DMS53 treated with DMSO at 0.1 percent for 48 hours (cell line): ENCODE measurements around the gene RSRC1.
"Not testable (repeated sequence)": the region's sequence is repeated elsewhere in the genome, so short reads cannot be mapped to it uniquely, and the experiment has no call there.

Source experiments
- DNase-seq: peaks from one replicate; lab custom pipeline; 2025; ENCODE audit not compliant: unreplicated experiment; lab: John Stamatoyannopoulos, UW

RSRC1 gene

GRCh38 chr3:158220575-158220974 lies 110.7 kb downstream of the RSRC1 start:
- DNase-seq, result no peak

DNA sequence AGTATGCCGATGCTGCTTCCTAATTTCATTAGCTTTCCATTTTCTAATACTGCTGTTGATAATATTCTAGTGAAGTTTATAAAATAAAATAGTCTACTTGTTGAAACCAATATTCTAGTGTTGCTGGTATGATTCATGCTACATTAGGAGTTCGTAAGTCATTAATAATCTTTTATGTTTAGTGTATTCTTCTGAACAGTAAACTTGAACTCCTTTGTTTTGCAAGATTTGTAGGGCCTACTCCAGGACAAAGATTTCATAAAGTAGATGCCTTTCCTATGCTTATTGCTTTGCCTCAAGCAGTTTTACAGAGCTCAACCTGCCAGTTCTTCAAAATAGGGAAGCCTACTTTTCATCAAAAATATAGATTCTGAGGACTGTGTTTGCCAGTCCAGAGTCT lies 111.5 kb downstream of the RSRC1 start:
- DNase-seq, result no peak

DNA sequence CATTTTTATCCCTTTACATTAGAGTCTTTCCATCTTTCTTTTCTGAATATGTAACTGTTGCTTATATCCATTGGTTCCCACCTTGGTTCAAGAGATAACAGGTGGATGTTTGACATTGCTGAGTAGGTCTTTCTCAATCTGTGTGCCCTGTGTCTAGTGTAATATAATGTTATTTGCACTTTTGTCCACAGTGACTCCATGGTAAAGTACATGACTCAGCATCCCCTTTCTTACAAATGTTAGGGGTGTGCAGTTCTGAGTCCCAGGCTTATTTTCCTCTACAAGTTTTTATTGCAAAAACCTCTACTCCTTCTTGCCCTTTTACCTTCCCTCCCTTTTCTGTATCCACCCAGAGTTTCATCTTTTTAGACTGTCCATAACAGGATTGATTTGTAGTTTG lies 116.5 kb downstream of the RSRC1 start:
- DNase-seq, result no peak

DNA sequence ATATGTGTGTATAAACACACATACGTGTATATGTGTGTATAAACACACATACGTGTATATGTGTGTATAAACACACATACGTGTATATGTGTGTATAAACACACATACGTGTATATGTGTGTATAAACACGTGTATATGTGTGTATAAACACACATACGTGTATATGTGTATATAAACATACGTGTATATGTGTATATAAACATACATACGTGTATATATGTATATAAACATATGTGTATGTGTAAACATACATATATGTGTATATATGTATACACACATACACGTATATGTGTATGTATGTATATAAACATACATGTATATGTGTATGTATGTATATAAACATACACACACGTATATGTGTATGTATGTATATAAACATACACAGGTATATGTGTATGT lies 119.1 kb downstream of the RSRC1 start:
- not testable (repeated sequence) for DNase-seq

DNA sequence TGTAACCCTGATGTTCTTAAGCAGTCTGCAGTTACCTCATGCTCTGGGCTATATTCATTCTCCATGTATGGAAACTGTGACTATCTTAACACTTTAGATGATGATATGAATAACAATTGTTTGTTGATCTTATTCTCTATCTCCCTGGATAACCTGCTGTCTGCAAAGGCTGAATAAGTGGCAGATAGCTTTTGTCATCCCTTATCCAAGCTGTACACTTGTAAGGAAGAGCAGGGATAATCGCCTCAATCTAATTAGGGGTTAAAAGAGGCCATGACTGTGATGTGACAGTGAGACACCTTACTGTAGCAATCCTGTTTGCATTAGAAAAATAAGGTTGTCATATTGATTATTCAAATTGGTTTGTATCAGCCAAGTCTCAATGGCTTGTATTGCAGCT lies 123.9 kb downstream of the RSRC1 start:
- DNase-seq, result no peak

DNA sequence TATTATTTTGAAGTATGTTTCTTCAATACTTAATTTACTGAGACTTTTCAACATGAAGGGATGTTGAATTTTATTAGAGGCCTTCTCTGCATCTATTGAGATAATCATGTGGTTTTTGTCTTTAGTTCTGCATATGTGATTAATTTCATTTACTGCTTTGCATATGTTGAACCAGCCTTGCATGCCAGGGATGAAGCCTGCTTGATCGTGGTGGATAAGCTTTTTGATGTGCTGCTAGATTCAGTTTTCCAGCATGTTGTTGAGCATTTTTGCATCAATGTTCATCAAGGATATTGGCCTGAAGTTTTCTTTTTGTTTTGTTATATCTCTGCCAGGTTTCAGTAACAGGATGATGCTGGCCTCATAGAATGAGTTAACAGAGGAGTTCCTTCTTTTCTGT lies 134.4 kb downstream of the RSRC1 start:
- DNase-seq, result no peak

DNA sequence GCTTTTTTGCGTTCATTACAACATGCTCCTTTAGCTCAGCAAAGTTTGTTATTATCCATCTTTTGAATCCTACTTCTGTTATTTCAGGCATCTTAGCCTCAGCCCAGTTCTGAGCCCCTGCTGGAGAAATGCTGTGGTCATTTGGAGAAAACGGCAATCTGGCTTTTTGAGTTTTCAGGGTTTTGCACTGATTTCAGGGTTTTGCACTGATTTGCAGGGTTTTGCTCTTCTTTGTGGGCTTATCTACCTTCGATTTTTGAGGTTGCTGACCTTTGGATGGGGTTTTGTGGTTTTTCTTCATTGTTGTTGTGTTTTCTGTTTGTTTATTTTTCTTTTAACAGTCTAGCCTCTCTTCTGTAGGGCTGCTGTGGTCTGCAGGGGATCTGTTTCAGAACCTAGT lies 137.4 kb downstream of the RSRC1 start:
- no peak for DNase-seq

GRCh38 chr3:158248261-158248660 lies 138.4 kb downstream of the RSRC1 start:
- DNase-seq, result no peak

GRCh38 chr3:158249183-158249582 lies 139.3 kb downstream of the RSRC1 start:
- no peak for DNase-seq

- DNase-seq, result no peak
Measured at GRCh38 chr3:158258619-158259018, 148.7 kb downstream of the RSRC1 start.

- no peak for DNase-seq
Measured at GRCh38 chr3:158260392-158260791, 150.5 kb downstream of the RSRC1 start.

GRCh38 chr3:158261371-158261991 lies 151.6 kb downstream of the RSRC1 start:
- no peak for DNase-seq

GRCh38 chr3:158264894-158265293 lies 155.0 kb downstream of the RSRC1 start:
- DNase-seq, result no peak

DNA sequence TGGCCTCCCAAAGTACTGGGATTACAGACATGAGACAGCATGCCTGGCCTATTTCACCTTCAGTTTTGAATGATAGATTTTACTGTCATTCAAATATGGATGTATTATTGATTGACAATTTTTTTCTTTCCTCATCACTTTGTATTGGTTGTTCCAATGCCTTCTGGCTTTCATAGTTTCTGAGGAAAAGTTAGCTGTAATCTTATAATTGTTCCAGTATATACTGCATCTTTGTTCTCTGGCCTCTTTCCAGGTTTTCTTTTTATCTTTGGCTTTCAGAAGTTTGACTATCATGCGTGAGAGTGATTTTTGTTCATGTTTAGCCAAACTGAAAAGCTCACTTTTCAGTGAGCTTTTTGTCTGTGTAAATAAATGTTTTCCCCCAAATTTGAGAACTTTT lies 157.1 kb downstream of the RSRC1 start:
- no peak for DNase-seq

DNA sequence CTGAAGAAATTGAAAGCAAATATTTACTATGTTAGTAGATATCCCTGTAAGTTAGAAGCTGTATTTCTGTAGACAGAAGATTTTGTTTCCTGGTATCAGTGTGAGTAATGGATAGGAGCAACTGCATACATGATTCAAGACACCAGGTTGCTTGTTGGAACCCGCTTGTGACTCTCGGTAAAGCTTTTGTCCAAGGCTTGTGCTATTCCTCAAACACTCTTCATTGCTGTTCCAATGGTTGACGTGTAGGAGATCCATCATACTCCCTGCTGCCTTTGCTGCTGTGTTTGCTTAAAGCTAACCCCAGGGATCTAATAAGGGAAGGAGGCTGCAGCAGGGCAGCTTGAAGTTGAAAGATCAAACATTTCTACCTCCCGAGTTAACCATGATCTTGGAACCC lies 160.1 kb downstream of the RSRC1 start:
- no peak for DNase-seq

- no peak for DNase-seq
Measured at GRCh38 chr3:158272081-158272480, 162.2 kb downstream of the RSRC1 start.

- no peak for DNase-seq
Measured at GRCh38 chr3:158273656-158274055, 163.8 kb downstream of the RSRC1 start.

DNA sequence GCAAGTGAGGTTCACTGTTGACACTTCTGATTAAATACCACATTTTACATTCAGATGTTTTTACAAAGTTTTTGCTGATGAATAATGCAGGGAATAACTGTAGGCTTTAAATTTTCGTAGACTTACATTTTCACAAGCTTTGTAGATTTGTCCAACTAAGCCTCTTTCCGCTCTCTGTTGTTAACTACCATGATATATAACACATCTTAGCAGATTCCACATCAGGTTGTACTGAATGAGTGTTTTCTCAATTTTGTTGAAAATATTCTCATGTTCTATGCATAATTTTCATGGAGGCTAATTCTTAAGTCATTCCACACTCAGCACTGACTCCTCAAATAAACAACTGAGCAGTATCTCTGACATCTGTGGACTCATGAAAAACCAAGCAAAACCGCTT lies 168.3 kb downstream of the RSRC1 start:
- DNase-seq, result no peak

GRCh38 chr3:158279609-158280008 lies 169.7 kb downstream of the RSRC1 start:
- no peak for DNase-seq

DNA sequence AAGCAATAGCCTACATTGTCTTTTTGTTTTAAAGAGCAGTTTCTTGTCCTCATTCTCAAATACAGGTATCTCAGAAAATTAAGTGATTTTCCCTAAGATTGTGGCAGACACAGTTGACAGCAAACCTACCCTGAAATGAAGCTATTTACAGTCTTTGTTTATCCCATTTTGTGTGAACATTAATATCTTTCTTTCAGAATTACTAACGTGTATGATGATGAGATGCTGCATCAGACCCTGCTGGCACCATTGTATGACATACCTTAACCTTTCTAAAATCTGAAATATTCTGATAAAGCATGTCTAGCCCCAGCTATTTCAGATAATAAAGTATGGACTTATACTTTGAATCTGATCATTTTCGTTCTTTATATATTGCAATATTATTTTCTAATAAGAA lies 185.9 kb downstream of the RSRC1 start:
- DNase-seq, result no peak

DNA sequence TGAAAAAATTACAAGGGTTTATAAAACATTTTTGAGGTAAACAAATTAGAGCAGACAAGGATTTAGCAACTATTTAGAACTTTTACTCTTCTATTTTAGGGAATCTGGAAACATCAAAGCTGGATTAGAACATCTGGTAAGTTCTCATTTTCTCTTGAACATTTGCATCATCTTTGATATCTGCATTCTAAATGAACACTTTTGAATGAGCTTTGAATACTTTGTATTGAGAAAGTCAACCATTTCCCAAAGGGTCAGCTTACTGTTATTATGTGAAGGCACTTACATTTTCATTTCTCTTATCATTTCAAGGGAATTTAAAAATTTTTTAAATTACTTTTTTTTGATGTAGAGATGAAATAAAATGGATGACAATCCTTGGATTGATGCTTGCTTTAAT lies 188.1 kb downstream of the RSRC1 start:
- DNase-seq, result no peak

GRCh38 chr3:158308236-158308928 lies 198.5 kb downstream of the RSRC1 start:
- DNase-seq, result no peak

DNA sequence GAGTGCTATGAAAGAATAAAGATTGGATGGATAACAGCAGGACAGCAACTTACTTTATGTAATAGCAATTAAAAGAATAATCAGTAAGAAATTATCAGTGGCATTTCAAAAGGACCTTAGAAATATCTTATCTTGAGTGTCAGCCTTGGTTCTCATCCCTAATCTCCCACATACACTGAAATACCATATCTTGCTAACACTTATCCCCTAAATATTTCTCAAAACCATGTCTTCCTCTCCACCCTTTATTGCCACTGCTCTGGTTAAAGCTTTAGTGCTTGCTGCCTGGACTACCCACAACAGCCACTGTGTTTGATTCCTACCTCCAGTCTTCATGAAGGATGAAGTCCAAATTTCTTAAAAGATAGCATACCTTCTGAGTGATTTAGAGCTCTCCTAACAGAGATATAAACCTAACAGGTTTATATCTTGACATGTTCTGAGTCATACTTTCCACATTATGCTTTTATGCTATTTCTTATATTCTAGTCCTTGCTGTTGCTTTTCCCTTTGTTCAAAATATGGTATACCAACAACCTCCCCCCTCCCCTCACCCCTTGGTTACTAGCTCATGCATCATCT lies 202.8 kb downstream of the RSRC1 start:
- DNase-seq, result no peak
